ENCODE data around the gene TP53INP2. TPM values are rescaled to one million over a fixed set of nuclear protein-coding genes. Genes with fewer than 3 reads are reported as not detected.

TP53INP2 gene
- total RNA-seq, 1 donor from 2014 or later: 33.0 TPM

DNA sequence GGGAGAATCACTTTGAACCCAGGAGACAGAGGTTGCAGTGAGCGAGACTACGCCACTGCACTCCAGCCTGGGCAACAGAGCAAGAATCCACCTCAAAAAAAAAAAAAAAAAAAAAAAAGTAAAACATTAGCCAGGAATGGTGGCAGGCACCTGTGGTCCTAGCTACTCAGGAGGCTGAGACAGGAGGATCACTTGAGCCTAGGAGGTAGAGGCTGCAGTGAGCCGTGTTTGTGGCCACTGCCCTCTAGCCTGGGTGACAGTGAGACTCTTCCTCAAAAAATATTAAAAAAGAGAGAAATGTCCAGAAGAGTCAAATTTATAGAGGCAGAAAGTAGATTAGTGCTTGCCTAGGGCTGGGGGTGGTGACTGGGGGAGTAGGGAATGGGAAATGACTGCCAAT is 20.5 kb upstream of the TP53INP2 start:
- H3K4me1 Mint-ChIP-seq (ENCODE audit: low read depth): no peaks in the 10 kb centered on the region
- no peak overlapping the region for H3K4me3 Mint-ChIP-seq (ENCODE audit: low read depth)
- no peaks in the 10 kb centered on the region for H3K9me3 Mint-ChIP-seq (ENCODE audit: low read depth)

DNA sequence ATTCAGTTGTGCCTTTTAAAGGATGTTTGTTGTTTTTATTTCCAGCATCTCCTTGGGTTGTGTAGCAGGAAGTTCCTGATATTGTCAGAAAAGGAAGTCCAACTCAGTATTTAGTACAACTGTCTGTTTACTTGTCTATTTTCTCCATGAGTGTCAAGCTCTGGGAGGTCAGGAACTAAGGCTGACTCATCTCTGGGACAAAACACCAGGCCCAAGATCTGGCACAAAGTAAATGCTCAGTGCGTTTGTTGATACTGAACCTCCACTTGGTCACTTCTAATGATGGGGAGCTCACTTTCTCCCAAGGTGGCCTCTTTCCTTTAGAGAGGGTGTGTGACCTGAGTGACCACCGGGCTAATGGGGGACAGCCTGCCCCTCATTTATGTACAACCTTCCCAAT is 14.7 kb upstream of the TP53INP2 start:
- H3K4me3 Mint-ChIP-seq (ENCODE audit: low read depth): no peak overlapping the region
- TF ChIP-seq, protein P1, sequence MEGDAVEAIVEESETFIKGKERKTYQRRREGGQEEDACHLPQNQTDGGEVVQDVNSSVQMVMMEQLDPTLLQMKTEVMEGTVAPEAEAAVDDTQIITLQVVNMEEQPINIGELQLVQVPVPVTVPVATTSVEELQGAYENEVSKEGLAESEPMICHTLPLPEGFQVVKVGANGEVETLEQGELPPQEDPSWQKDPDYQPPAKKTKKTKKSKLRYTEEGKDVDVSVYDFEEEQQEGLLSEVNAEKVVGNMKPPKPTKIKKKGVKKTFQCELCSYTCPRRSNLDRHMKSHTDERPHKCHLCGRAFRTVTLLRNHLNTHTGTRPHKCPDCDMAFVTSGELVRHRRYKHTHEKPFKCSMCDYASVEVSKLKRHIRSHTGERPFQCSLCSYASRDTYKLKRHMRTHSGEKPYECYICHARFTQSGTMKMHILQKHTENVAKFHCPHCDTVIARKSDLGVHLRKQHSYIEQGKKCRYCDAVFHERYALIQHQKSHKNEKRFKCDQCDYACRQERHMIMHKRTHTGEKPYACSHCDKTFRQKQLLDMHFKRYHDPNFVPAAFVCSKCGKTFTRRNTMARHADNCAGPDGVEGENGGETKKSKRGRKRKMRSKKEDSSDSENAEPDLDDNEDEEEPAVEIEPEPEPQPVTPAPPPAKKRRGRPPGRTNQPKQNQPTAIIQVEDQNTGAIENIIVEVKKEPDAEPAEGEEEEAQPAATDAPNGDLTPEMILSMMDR (IDR thresholded peaks at IDR 0.05; ENCODE audit: unreplicated experiment): no peak

More for the DNA sequence above, 20.5 kb upstream of the TP53INP2 start:
- TF ChIP-seq, protein P1 (IDR thresholded peaks at IDR 0.05; ENCODE audit: unreplicated experiment): no peak
- Mint-ChIP-seq H3K36me3 (ENCODE audit: insufficient read depth) (no peaks in the 10 kb centered on the region), H3K27ac (no peak overlapping the region), H3K27me3 (no peaks in the 10 kb centered on the region)
- no peak for DNase-seq (ENCODE audit: low spot score, unreplicated experiment)

DNA sequence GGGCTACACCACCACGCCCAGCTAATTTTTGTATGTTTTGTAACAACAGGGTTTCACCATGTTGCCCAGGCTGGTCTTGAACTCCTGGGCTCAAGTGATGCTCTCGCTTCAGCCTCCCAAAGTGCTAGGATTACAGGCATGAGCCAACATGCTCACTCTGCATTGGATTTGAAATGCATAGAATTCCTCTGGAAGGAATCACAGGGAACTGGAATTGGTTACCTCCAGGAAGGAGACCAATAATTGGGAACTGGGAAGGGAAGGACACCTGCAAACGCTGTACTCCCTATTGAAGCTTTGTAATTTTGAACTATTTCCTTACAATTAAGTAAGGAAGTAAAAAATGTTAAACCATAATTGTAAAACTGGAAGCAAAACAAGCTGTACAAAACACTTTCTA is 12.3 kb upstream of the TP53INP2 start:
- no peak for DNase-seq (ENCODE audit: low spot score, unreplicated experiment)
- no peaks in the 10 kb centered on the region for H3K27me3 Mint-ChIP-seq
- no peaks in the 10 kb centered on the region for H3K9me3 Mint-ChIP-seq (ENCODE audit: low read depth)
- H3K27ac Mint-ChIP-seq: no peak overlapping the region
- TF ChIP-seq, protein P1 (IDR thresholded peaks at IDR 0.05; ENCODE audit: unreplicated experiment): no peak
- no peaks in the 10 kb centered on the region for H3K4me1 Mint-ChIP-seq (ENCODE audit: low read depth)
- H3K36me3 Mint-ChIP-seq (ENCODE audit: insufficient read depth): no peaks in the 10 kb centered on the region
- no peak overlapping the region for H3K4me3 Mint-ChIP-seq (ENCODE audit: low read depth)

More for the DNA sequence above, 14.7 kb upstream of the TP53INP2 start:
- H3K9me3 Mint-ChIP-seq (ENCODE audit: low read depth): no peaks in the 10 kb centered on the region
- H3K4me1 Mint-ChIP-seq (ENCODE audit: low read depth): no peaks in the 10 kb centered on the region
- H3K27me3 Mint-ChIP-seq: no peaks in the 10 kb centered on the region
- no peak for DNase-seq (ENCODE audit: low spot score, unreplicated experiment)
- no peaks in the 10 kb centered on the region for H3K36me3 Mint-ChIP-seq (ENCODE audit: insufficient read depth)
- no peak overlapping the region for H3K27ac Mint-ChIP-seq

DNA sequence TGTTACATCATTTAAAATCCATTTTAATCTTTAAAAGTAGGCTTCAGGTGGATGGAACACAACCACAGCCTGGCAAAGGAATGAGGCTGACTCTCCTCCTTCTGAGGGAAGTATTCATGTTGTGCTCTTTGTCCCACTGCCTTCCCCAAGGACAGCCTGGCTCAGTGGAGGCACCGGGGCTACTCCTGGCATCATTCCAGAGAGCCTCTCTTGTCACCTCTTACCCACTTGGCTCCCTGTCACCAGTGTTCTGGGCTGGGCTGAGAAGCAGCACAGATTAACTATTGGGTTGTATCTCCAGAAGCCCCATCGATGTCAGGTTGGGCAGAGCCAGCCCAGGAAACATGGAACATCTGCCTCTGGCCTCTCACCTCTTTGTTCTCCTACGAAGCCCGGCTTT is 10.7 kb upstream of the TP53INP2 start:
- no peaks in the 10 kb centered on the region for H3K36me3 Mint-ChIP-seq (ENCODE audit: insufficient read depth)
- H3K4me1 Mint-ChIP-seq (ENCODE audit: low read depth): no peaks in the 10 kb centered on the region
- no peaks in the 10 kb centered on the region for H3K9me3 Mint-ChIP-seq (ENCODE audit: low read depth)
- no peaks in the 10 kb centered on the region for H3K27me3 Mint-ChIP-seq
- no peak overlapping the region for H3K4me3 Mint-ChIP-seq (ENCODE audit: low read depth)
- TF ChIP-seq, protein P1 (IDR thresholded peaks at IDR 0.05; ENCODE audit: unreplicated experiment): no peak
- no peak for DNase-seq (ENCODE audit: low spot score, unreplicated experiment)
- H3K27ac Mint-ChIP-seq: no peak overlapping the region

DNA sequence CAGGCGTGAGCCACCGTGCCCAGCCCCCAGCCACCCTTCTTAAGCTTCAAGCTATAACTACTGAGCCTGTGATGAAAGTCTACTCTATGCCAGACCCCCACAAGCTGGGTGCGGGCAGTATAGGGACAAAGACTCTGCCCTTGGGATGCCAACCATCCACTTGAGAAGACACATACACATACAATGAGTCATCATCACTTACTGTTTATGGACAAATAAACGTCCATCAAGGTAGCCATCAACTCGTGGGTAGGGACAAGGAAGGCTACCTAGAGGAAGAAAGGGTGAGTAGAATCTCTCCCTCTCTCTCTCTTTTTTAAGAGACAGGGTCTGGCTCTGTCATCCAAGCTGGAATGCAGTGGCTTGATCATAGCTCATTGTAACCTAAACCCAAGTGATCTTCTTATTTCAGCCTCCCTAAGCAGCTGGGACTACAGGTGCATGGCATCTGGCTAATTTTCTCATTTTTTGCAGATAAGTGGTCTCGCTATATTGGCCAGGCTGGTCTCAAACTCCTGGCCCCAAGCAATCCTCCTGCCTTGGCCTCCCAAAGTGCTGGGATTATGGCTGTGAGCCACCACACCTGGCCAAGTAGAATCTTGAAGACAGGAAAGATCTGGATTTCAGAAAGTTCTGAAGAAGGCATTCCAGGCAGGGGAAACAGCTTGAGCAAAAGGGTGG is 2.6 kb upstream of the TP53INP2 start:
- Mint-ChIP-seq H3K4me1 (ENCODE audit: low read depth) (peaks cover 30% of the 10 kb centered on the region), H3K36me3 (ENCODE audit: insufficient read depth) (no peaks in the 10 kb centered on the region), H3K4me3 (ENCODE audit: low read depth) (peak overlapping the region; percentile 22), H3K9me3 (ENCODE audit: low read depth) (no peaks in the 10 kb centered on the region), H3K27me3 (peaks cover 4% of the 10 kb centered on the region), H3K27ac (no peak overlapping the region)
- TF ChIP-seq, protein P1 (IDR thresholded peaks at IDR 0.05; ENCODE audit: unreplicated experiment): no peak
- no peak for DNase-seq (ENCODE audit: low spot score, unreplicated experiment)
